T-cell (primary cell): Measurements from ENCODE around the gene TRIM65. TPM values are rescaled to one million over a fixed set of nuclear protein-coding genes. Genes with fewer than 3 reads are reported as not detected.

ENCODE experiments used
- ATAC-seq, 4 experiments: fragments of 200-7000 bp in 3 of 4; fragments of 150-1000 bp in 1 of 4; cut with Tn5 transposase; replicated peaks in 1 of 4; 1 replicate in 3 of 4; 2 replicates in 1 of 4; pipeline ENCODE4 v1.10.0; 2021; ENCODE audit warnings: moderate library complexity in 3 of 4, mild to moderate bottlenecking in 2 of 4, moderate number of reproducible peaks in 1 of 4
- CTCF ChIA-PET, 2 donors: fragments of 300-600 bp; sonication (Branson Sonifier 250); formaldehyde crosslinking; loops; one replicate each; lab custom pipeline; 2022; ENCODE audit warnings: antibody characterized with exemption in 2 of 2; lab: Charles Lee
- POLR2A ChIA-PET, 2 donors: fragments of 300-600 bp; sonication (Branson Sonifier 250); formaldehyde crosslinking; loops; one replicate each; lab custom pipeline; 2022; ENCODE audit warnings: antibody characterized with exemption in 2 of 2; lab: Charles Lee
- DNase-seq, 35 experiments: peaks; one replicate each; pipeline versions ENCODE4 v3.0.0 to v3.0.0-alpha.2; 2013 to 2023
- H3K27ac ChIP-seq: one replicate; pipeline ENCODE4 v1.5.1; 2013; ENCODE audit warnings: low read length
- H3K27me3 ChIP-seq, 2 experiments: replicated peaks in 1 of 2; 1 replicate in 1 of 2; 2 replicates in 1 of 2; pipeline versions ENCODE4 v1.6.1 to v1.7.0; 2013; ENCODE audit warnings: low read length in 1 of 2, mixed read lengths in 1 of 2; ENCODE audit not compliant: control insufficient read depth in 2 of 2, insufficient read depth in 2 of 2; ENCODE audit errors: extremely low read depth in 1 of 2
- H3K36me3 ChIP-seq, 2 donors: 1 replicate in 1 of 2; 2 replicates in 1 of 2; pipeline versions ENCODE4 v1.6.1 to v1.7.0; 2013; ENCODE audit warnings: low read length in 1 of 2; ENCODE audit not compliant: control insufficient read depth in 2 of 2, insufficient read depth in 1 of 2; ENCODE audit errors: extremely low read depth in 1 of 2
- H3K4me1 ChIP-seq, 2 experiments: 1 replicate in 1 of 2; 2 replicates in 1 of 2; pipeline versions ENCODE4 v1.6.1 to v1.7.0; 2013; ENCODE audit warnings: low read length in 2 of 2, mixed read lengths in 1 of 2; ENCODE audit not compliant: insufficient read depth in 2 of 2, control insufficient read depth in 1 of 2; ENCODE audit errors: extremely low read depth in 1 of 2
- H3K4me3 ChIP-seq, 2 donors: 1 replicate in 1 of 2; 2 replicates in 1 of 2; pipeline versions ENCODE4 v1.5.1 to v1.7.0; 2013; ENCODE audit warnings: mild to moderate bottlenecking in 2 of 2, low read length in 1 of 2, moderate library complexity in 1 of 2; ENCODE audit not compliant: control insufficient read depth in 1 of 2; ENCODE audit errors: extremely low read depth in 1 of 2
- H3K9me3 ChIP-seq: 2 replicates; pipeline ENCODE4 v1.7.0; 2013
- H3K27ac Mint-ChIP-seq, 2 donors: one replicate each; pipeline ENCODE4 v1.8.0; 2020 to 2021; ENCODE audit warnings: mild to moderate bottlenecking in 2 of 2, mixed read lengths in 2 of 2
- H3K27me3 Mint-ChIP-seq, 2 donors: one replicate each; pipeline ENCODE4 v1.8.0; 2021 to 2022; ENCODE audit warnings: mixed read lengths in 2 of 2
- H3K36me3 Mint-ChIP-seq: one replicate; pipeline ENCODE4 v1.8.0; 2021; ENCODE audit warnings: mixed read lengths
- H3K4me1 Mint-ChIP-seq, 3 donors: one replicate each; pipeline ENCODE4 v1.8.0; 2020 to 2022; ENCODE audit warnings: mixed read lengths in 3 of 3, mild to moderate bottlenecking in 1 of 3
- H3K4me3 Mint-ChIP-seq, 3 donors: one replicate each; pipeline ENCODE4 v1.8.0; 2020 to 2022; ENCODE audit warnings: mild to moderate bottlenecking in 3 of 3, mixed read lengths in 3 of 3, moderate library complexity in 3 of 3
- H3K9me3 Mint-ChIP-seq, 3 donors: one replicate each; pipeline ENCODE4 v1.8.0; 2020 to 2022; ENCODE audit warnings: mixed read lengths in 3 of 3
- WGBS: methylation state at CpG from one replicate; pipeline ENCODE4 v1.1.5; 2013; ENCODE audit warnings: missing lambda C conversion rate; ENCODE audit not compliant: insufficient coverage; 5-methylcytosine and 5-hydroxymethylcytosine counted together
- total RNA-seq, 35 experiments: library from RNA in 6 of 35; stranded (reverse) in 6 of 35; fragments of 120-200 nt in 1 of 35; gene quantifications; one replicate each; pipeline versions ENCODE4 v1.2.1 to v1.2.4 and lab custom pipeline; 2013 to 2026

TRIM65 gene
- total RNA-seq, 5 donors from 2014 or later (not counting 1 experiment from before 2014, with no cell fraction given), result 22.1 to 52.2 (median 45.9) TPM

- ChIA-PET POLR2A (interaction anchor here in 1 of 2 donors (1.1 kb wide), 1 partner anchor 115 kb away, joined by 4 read pairs; no protein-coding TSS in a partner anchor), CTCF (interaction anchor here (0.5 to 1.9 kb wide), 7 partner anchors 13 to 185 kb away, joined by 3 to 10 read pairs (median 3); partner anchors contain the start of gene WBP2 (in 1 of the 2))
- Mint-ChIP-seq H3K27me3 (no peaks in the 10 kb centered on the region), H3K4me1 (peaks cover 24 to 29% (median 26%) of the 10 kb centered on the region in 3 donors), H3K36me3 (peaks cover 8% of the 10 kb centered on the region), H3K27ac (peak overlapping the region; percentile 77 to 80), H3K9me3 (no peaks in the 10 kb centered on the region), H3K4me3 (peak overlapping the region; percentile 75 to 83 (median 82))
- DNase-seq, result no peak
- Histone ChIP-seq H3K4me1 (peaks cover 4 to 34% of the 10 kb centered on the region in 2 experiments), H3K27ac (peak overlapping the region; percentile 38), H3K27me3 (no peaks in the 10 kb centered on the region), H3K4me3 (peak overlapping the region; percentile 39 to 58), H3K36me3 (peaks cover 17 to 43% of the 10 kb centered on the region in 2 donors), H3K9me3 (no peaks in the 10 kb centered on the region)
- 33% methylated on average over 25 of the region's 28 CpGs for WGBS
- peak in 1 of 4 experiments; percentile 1 for ATAC-seq
Measured at GRCh38 chr17:75895370-75896155, 1.2 kb downstream of the TRIM65 start.

- H3K4me1 ChIP-seq, result peaks cover 4 to 34% of the 10 kb centered on the region in 2 experiments
- 86% methylated on average over 13 of the region's 22 CpGs for WGBS
- DNase-seq (no peak), ATAC-seq (no peak)
- ChIA-PET POLR2A (interaction anchor here in 1 of 2 donors (0.6 kb wide), 1 partner anchor 11 kb away, joined by 3 read pairs; no protein-coding TSS in a partner anchor), CTCF (no interaction called here)
- Mint-ChIP-seq H3K9me3 (no peaks in the 10 kb centered on the region), H3K27ac (peak overlapping the region; percentile 48 to 71), H3K4me1 (peaks cover 24 to 29% (median 26%) of the 10 kb centered on the region in 3 donors), H3K4me3 (peak overlapping the region in 2 of 3 donors; percentile 16 to 35), H3K27me3 (no peaks in the 10 kb centered on the region), H3K36me3 (peaks cover 3% of the 10 kb centered on the region)
- no peak overlapping the region for H3K4me3 ChIP-seq
- no peak overlapping the region for H3K27ac ChIP-seq
- no peaks in the 10 kb centered on the region for H3K9me3 ChIP-seq
- peaks cover 12 to 32% of the 10 kb centered on the region in 2 donors for H3K36me3 ChIP-seq
- no peaks in the 10 kb centered on the region for H3K27me3 ChIP-seq
Measured at GRCh38 chr17:75894049-75894733, 2.6 kb downstream of the TRIM65 start.

- ATAC-seq (no peak), DNase-seq (no peak)
- 94% methylated on average over 18 of the region's 18 CpGs for WGBS
- Mint-ChIP-seq H3K4me1 (peaks cover 24 to 29% (median 26%) of the 10 kb centered on the region in 3 donors), H3K9me3 (no peaks in the 10 kb centered on the region), H3K27ac (peak overlapping the region; percentile 48 to 71), H3K36me3 (no peaks in the 10 kb centered on the region), H3K4me3 (peak overlapping the region in 2 of 3 donors; percentile 16 to 35), H3K27me3 (no peaks in the 10 kb centered on the region)
- ChIA-PET CTCF (no interaction called here), POLR2A (interaction anchor here in 1 of 2 donors (0.6 kb wide), 1 partner anchor 11 kb away, joined by 3 read pairs; no protein-coding TSS in a partner anchor)
- no peak overlapping the region for H3K4me3 ChIP-seq
- H3K9me3 ChIP-seq, result no peaks in the 10 kb centered on the region
- no peak overlapping the region for H3K27ac ChIP-seq
- peaks cover 8 to 26% of the 10 kb centered on the region in 2 donors for H3K36me3 ChIP-seq
- H3K27me3 ChIP-seq, result no peaks in the 10 kb centered on the region
- H3K4me1 ChIP-seq, result peaks cover 4 to 34% of the 10 kb centered on the region in 2 experiments
Measured at GRCh38 chr17:75893305-75894048, 3.3 kb downstream of the TRIM65 start.

GRCh38 chr17:75892556-75893224, 4.1 kb downstream of the TRIM65 start:
- Histone ChIP-seq H3K36me3 (peaks cover 8 to 20% of the 10 kb centered on the region in 2 donors), H3K4me1 (peaks cover 4 to 34% of the 10 kb centered on the region in 2 experiments), H3K9me3 (no peaks in the 10 kb centered on the region), H3K27me3 (no peaks in the 10 kb centered on the region), H3K4me3 (no peak overlapping the region), H3K27ac (no peak overlapping the region)
- H3K9me3 Mint-ChIP-seq, result no peaks in the 10 kb centered on the region
- H3K4me1 Mint-ChIP-seq, result peaks cover 24 to 27% (median 24%) of the 10 kb centered on the region in 3 donors
- no peaks in the 10 kb centered on the region for H3K27me3 Mint-ChIP-seq
- no peaks in the 10 kb centered on the region for H3K36me3 Mint-ChIP-seq
- ChIA-PET POLR2A (no interaction called here), CTCF (no interaction called here)
- no peak overlapping the region for H3K27ac Mint-ChIP-seq
- ATAC-seq, result no peak
- no peak overlapping the region for H3K4me3 Mint-ChIP-seq
- no peak for DNase-seq
- WGBS, result 93% methylated on average over 16 of the region's 16 CpGs

- ChIA-PET CTCF (no interaction called here), POLR2A (no interaction called here)
- Histone ChIP-seq H3K27me3 (no peaks in the 10 kb centered on the region), H3K36me3 (peaks cover 8 to 20% of the 10 kb centered on the region in 2 donors), H3K9me3 (no peaks in the 10 kb centered on the region), H3K4me1 (peaks cover 4 to 27% of the 10 kb centered on the region in 2 experiments), H3K27ac (no peak overlapping the region), H3K4me3 (no peak overlapping the region)
- DNase-seq, result no peak
- Mint-ChIP-seq H3K27me3 (no peaks in the 10 kb centered on the region), H3K4me1 (peaks cover 20 to 24% (median 22%) of the 10 kb centered on the region in 3 donors), H3K9me3 (no peaks in the 10 kb centered on the region), H3K36me3 (no peaks in the 10 kb centered on the region), H3K4me3 (no peak overlapping the region), H3K27ac (no peak overlapping the region)
- ATAC-seq, result no peak
- 95% methylated on average over 21 of the region's 32 CpGs for WGBS
Measured at GRCh38 chr17:75891605-75892555, 4.9 kb downstream of the TRIM65 start.
